ENCODE measurements around the gene DARS1.

- TF ChIP-seq SIN3A (IDR thresholded peaks at IDR 0.05; ENCODE audit: borderline replicate concordance, low read depth, low read length) (no peak), RAD21 (IDR thresholded peaks at IDR 0.05; ENCODE audit: low read length) (no peak), PBX3 (IDR thresholded peaks at IDR 0.05) (no peak), TAF1 (IDR thresholded peaks at IDR 0.05; ENCODE audit: borderline replicate concordance, low read depth, low read length) (no peak), JUND (IDR thresholded peaks at IDR 0.05) (no peak), CTCF (IDR thresholded peaks at IDR 0.05) (no peak), FOXM1 (IDR thresholded peaks at IDR 0.05; ENCODE audit: low read depth) (no peak), RFX5 (IDR thresholded peaks at IDR 0.05; ENCODE audit: low read length) (no peak), USF1 (IDR thresholded peaks at IDR 0.05; ENCODE audit: borderline replicate concordance, low read depth) (no peak)
These were observed 99.7 kb downstream of the DARS1 start for GRCh38 chr2:135885709-135886108.

Data from SK-N-SH (cell line).